SK-N-SH (cell line): ENCODE results near the gene CALR3.

Experiments used
- CTCF ChIP-seq: fragments of 200-600 bp; sonication (generic); IDR thresholded peaks from 2 replicates; pipeline ENCODE4 v1.6.1; 2017; ENCODE audit warnings: antibody characterized with exemption, mild to moderate bottlenecking, moderate library complexity
- MAX ChIP-seq: IDR thresholded peaks from 2 replicates; pipeline ENCODE4 v1.4.0; 2012; ENCODE audit warnings: low read depth
- RAD21 ChIP-seq: IDR thresholded peaks from 2 replicates; pipeline ENCODE4 v1.6.1; 2012; ENCODE audit warnings: mild to moderate bottlenecking, low read length
- RCOR1 ChIP-seq: fragments of 150-350 bp; IDR thresholded peaks from 2 replicates; pipeline ENCODE4 v1.6.1; 2017; ENCODE audit warnings: antibody characterized with exemption, low read length
- REST ChIP-seq: IDR thresholded peaks from 2 replicates; pipeline ENCODE4 v1.6.1; 2012; ENCODE audit warnings: mild to moderate bottlenecking, low read depth, low read length, moderate library complexity
- RXRA ChIP-seq: IDR thresholded peaks from 2 replicates; pipeline ENCODE4 v1.4.0; 2012; ENCODE audit warnings: low read depth, mild to moderate bottlenecking, borderline replicate concordance
- USF1 ChIP-seq: IDR thresholded peaks from 2 replicates; pipeline ENCODE4 v1.4.0; 2012; ENCODE audit warnings: low read depth, borderline replicate concordance

- TF ChIP-seq RXRA (no peak), REST (no peak), CTCF (no peak), MAX (no peak), RCOR1 (no peak), USF1 (no peak), RAD21 (no peak)
Observed at GRCh38 chr19:16446724-16447368, 49.1 kb downstream of the CALR3 start.
